ENCODE results near the gene HYAL2. TPM values are rescaled to one million over a fixed set of nuclear protein-coding genes. Genes with fewer than 3 reads are reported as not detected.
A peak's percentile ranks its signal among the peaks of the same experiment; 100 is the strongest.

Gene HYAL2
- total and polyA plus RNA-seq, 9 of the 15 experiments (the other 6 are each of a cell fraction or from before 2014, with no cell fraction given) = 0.36 to 22.7 (median 11.4) TPM; not detected in 1

DNA sequence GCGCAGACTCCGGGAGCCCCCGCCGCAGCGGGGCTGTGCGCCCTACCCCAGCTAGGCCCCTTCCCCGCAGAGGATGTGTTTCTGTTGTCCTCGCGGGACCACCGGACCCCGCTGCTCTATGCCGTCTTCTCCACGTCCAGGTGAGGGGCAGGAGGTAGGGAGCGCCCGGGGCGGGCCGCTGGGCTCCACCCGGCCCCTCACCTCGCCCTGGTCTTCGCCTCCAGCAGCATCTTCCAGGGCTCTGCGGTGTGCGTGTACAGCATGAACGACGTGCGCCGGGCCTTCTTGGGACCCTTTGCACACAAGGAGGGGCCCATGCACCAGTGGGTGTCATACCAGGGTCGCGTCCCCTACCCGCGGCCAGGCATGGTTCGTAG, 48.9 kb downstream of the HYAL2 start:
- DNase-seq (ENCODE audit: extremely low read depth in 1 of 4, low spot score in 3 of 4) = no peak
- no peak for TF ChIP-seq ZNF354B (CRISPR knock-in tag; IDR thresholded peaks at IDR 0.05)
- no peak for TF ChIP-seq EHMT2 (IDR thresholded peaks at IDR 0.05)
- TF ChIP-seq, protein P1, sequence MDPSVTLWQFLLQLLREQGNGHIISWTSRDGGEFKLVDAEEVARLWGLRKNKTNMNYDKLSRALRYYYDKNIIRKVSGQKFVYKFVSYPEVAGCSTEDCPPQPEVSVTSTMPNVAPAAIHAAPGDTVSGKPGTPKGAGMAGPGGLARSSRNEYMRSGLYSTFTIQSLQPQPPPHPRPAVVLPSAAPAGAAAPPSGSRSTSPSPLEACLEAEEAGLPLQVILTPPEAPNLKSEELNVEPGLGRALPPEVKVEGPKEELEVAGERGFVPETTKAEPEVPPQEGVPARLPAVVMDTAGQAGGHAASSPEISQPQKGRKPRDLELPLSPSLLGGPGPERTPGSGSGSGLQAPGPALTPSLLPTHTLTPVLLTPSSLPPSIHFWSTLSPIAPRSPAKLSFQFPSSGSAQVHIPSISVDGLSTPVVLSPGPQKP (CRISPR knock-in tag; IDR thresholded peaks at IDR 0.05) = no peak
- TF ChIP-seq DNMT1 (IDR thresholded peaks at IDR 0.05) = no peak
- no peak for TF ChIP-seq SMAD1 (IDR thresholded peaks at IDR 0.05; ENCODE audit: low read depth, low read length, partially characterized antibody)
- TF ChIP-seq TAF9B (IDR thresholded peaks at IDR 0.05; ENCODE audit: partially characterized antibody) = no peak
- no peak for TF ChIP-seq POLR2B (IDR thresholded peaks at IDR 0.05; ENCODE audit: low read depth, partially characterized antibody)
- TF ChIP-seq SAFB2 (IDR thresholded peaks at IDR 0.05; ENCODE audit: borderline replicate concordance, low read depth, low read length, severe bottlenecking) = no peak
- no peak for TF ChIP-seq CXXC5 (CRISPR knock-in tag; IDR thresholded peaks at IDR 0.05)
- Histone ChIP-seq H3K4me3 (no peak overlapping the region; the same call in 1 of the 2 replicates), H3K9ac (ENCODE audit: insufficient read depth in 1 of 2, low read depth in 2 of 2, low read length in 2 of 2) (peak overlapping the region in 1 of 2 experiments; percentile 93; a peak in 1 of 4 replicates), H3K27ac (ENCODE audit: extremely low read depth, low read depth, low read length) (no peak overlapping the region), H4K20me1 (replicated peaks; ENCODE audit: control insufficient read depth, insufficient read depth, low read length) (no peaks in the 10 kb centered on the region; the same call in 1 of the 2 replicates), H3K9me3 (replicated peaks; ENCODE audit: control insufficient read depth, insufficient read depth, low read depth, low read length) (no peaks in the 10 kb centered on the region), H3K9me1 (ENCODE audit: control insufficient read depth, insufficient read depth, low read length) (no peaks in the 10 kb centered on the region), H3K79me2 (ENCODE audit: control insufficient read depth, insufficient read depth, low read length) (no peaks in the 10 kb centered on the region), H3K4me1 (replicated peaks in 1 of 2; ENCODE audit: control insufficient read depth in 2 of 2, insufficient read depth in 2 of 2, low read length in 2 of 2) (peaks cover 4 to 61% of the 10 kb centered on the region in 2 experiments; a peak in 3 of 5 replicates), H2AFZ (ENCODE audit: low read depth, low read length) (no peak overlapping the region; the same call in 1 of the 2 replicates), H3K27me3 (ENCODE audit: control insufficient read depth in 2 of 2, insufficient read depth in 2 of 2, low read length in 2 of 2) (no peaks in the 10 kb centered on the region), H3K36me3 (ENCODE audit: control insufficient read depth, insufficient read depth, low read length) (no peaks in the 10 kb centered on the region), H3K4me2 (ENCODE audit: insufficient read depth, low read length) (peak overlapping the region; percentile 43; the same call in 1 of the 2 replicates)
- ChIA-PET CTCF (ENCODE audit: low intra/inter-chr PET ratio) (interaction anchor here (0.6 to 4.1 kb wide), 6 partner anchors 14 to 82 kb away, joined by 3 to 37 read pairs (median 10); partner anchors contain the start of gene GNAT1), POLR2A (no interaction called here)
- in situ Hi-C loops (cut with MboI) = loop anchor here (5.0 kb wide), 2 partner anchors 46 to 81 kb away; partner anchors contain the start of gene GNAT1
- ATAC-seq = no peak
- no peak for FAIRE-seq
- intact Hi-C loops (cut with micrococcal nuclease) = loop anchor here (1.0 to 5.0 kb wide), 4 partner anchors 46 to 151 kb away; no protein-coding TSS in a partner anchor
- BruUV-seq (replicated peaks) = no TSS peak
- WGBS (ENCODE audit: insufficient coverage, low coverage, missing lambda C conversion rate) = 29% methylated on average over 10 of the region's 31 CpGs
